A673 (cell line): Measurements from ENCODE around the gene YOD1. TPM values are rescaled to one million over a fixed set of nuclear protein-coding genes. Genes with fewer than 3 reads are reported as not detected.
A peak's percentile ranks its signal among the peaks of the same experiment; 100 is the strongest.

Source experiments
- BruUV-seq: library from RNA; stranded (reverse); fragments of 400-500 nt; replicated peaks from 2 replicates; lab custom pipeline; 2021; lab: Mats Ljungman, UMichigan
- CTCF ChIA-PET: fragments of 300-600 bp; sonication (Branson Sonifier 250); formaldehyde crosslinking; loops from one replicate; lab custom pipeline; 2022; ENCODE audit warnings: antibody characterized with exemption; lab: Charles Lee
- POLR2A ChIA-PET: fragments of 300-600 bp; sonication (Branson Sonifier 250); formaldehyde crosslinking; loops from one replicate; lab custom pipeline; 2022; ENCODE audit warnings: antibody characterized with exemption; ENCODE audit not compliant: low non-redundant PET; lab: Charles Lee
- DNase-seq: peaks from one replicate; pipeline ENCODE4 v3.0.0-alpha.2; 2015; ENCODE audit warnings: low spot score
- H3K27ac ChIP-seq: fragments of 200-600 bp; sonication (generic); 2 replicates; pipeline ENCODE4 v1.5.1; 2016; ENCODE audit warnings: mixed run types, low read depth, mild to moderate bottlenecking, mixed read lengths, antibody characterized with exemption, low read length; ENCODE audit not compliant: poor library complexity, severe bottlenecking
- H3K27me3 ChIP-seq: fragments of 200-600 bp; sonication (generic); replicated peaks from 2 replicates; pipeline ENCODE4 v1.6.1; 2017; ENCODE audit warnings: mixed run types, low read depth, mild to moderate bottlenecking, mixed read lengths, antibody characterized with exemption, low read length; ENCODE audit not compliant: insufficient read depth, poor library complexity
- H3K36me3 ChIP-seq: fragments of 200-600 bp; sonication (generic); 2 replicates; pipeline ENCODE4 v1.6.1; 2016; ENCODE audit warnings: mixed run types, mild to moderate bottlenecking, mixed read lengths, antibody characterized with exemption, low read length; ENCODE audit not compliant: insufficient read depth, poor library complexity, severe bottlenecking
- H3K4me1 ChIP-seq: fragments of 200-600 bp; sonication (generic); 2 replicates; pipeline ENCODE4 v1.6.1; 2017; ENCODE audit warnings: mixed run types, mild to moderate bottlenecking, mixed read lengths, antibody characterized with exemption, low read length; ENCODE audit not compliant: insufficient read depth, poor library complexity, severe bottlenecking
- H3K4me3 ChIP-seq: fragments of 200-600 bp; sonication (generic); 2 replicates; pipeline ENCODE4 v1.5.1; 2016; ENCODE audit warnings: low read depth, mixed run types, mild to moderate bottlenecking, mixed read lengths, low read length; ENCODE audit not compliant: poor library complexity, severe bottlenecking
- H3K9me3 ChIP-seq: fragments of 200-600 bp; sonication (generic); 2 replicates; pipeline ENCODE4 v1.6.1; 2016; ENCODE audit warnings: mixed run types, low read depth, mild to moderate bottlenecking, mixed read lengths, antibody characterized with exemption, low read length; ENCODE audit not compliant: poor library complexity, severe bottlenecking
- CTCF ChIP-seq: fragments of 300-800, 200-600 bp; sonication (generic); conservative IDR thresholded peaks from 2 replicates; pipeline ENCODE4 v1.5.1; 2017; ENCODE audit warnings: low read depth, mild to moderate bottlenecking, antibody characterized with exemption, low read length, moderate library complexity, mixed read lengths
- EZH2 ChIP-seq: fragments of 200-600 bp; sonication (generic); IDR thresholded peaks from 2 replicates; pipeline ENCODE4 v1.6.1; 2017; ENCODE audit warnings: borderline replicate concordance, low read depth, mild to moderate bottlenecking, mixed read lengths, antibody characterized with exemption, low read length; ENCODE audit not compliant: poor library complexity, severe bottlenecking
- intact Hi-C: fragments of 100-400 bp; cut with micrococcal nuclease; formaldehyde crosslinking; loops from one replicate; pipeline ENCODE4 v1.10.0; 2022; ENCODE audit not compliant: unreplicated experiment
- total RNA-seq: library from RNA; stranded (reverse); gene quantifications from 2 replicates; pipeline ENCODE4 v1.2.3, GENCODE V29; 2021

YOD1 gene
- total RNA-seq, 1 experiment from 2014 or later: 12.6 TPM

DNA sequence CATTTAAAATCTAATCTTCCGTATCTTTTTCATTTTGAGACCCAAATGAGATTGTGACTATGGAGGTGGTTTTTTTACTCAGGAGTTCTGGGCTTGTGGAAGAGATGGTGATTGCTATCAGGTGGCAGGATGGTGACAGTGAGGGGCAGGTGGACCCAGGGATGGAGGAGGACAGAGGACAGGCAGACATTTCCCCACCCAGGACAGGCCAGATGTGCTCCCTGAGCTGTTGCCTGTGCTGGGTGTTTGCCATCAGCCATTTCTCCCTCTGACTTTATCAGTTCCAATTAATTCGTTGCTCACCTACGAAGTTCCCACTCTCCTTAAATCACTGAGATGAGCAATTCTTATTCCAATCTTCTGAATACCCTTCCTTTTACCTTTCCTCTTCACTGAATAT, 44.9 kb downstream of the YOD1 start:
- no TSS peak for BruUV-seq
- H3K36me3 ChIP-seq: no peaks in the 10 kb centered on the region
- H3K4me3 ChIP-seq: no peak overlapping the region
- no peak for TF ChIP-seq CTCF
- TF ChIP-seq EZH2: no peak
- ChIA-PET POLR2A (no interaction called here), CTCF (no interaction called here)
- no peaks in the 10 kb centered on the region for H3K4me1 ChIP-seq
- no peak for DNase-seq
- intact Hi-C loops: no loop called here
- H3K9me3 ChIP-seq: no peaks in the 10 kb centered on the region
- H3K27me3 ChIP-seq: peaks cover 4% of the 10 kb centered on the region
- H3K27ac ChIP-seq: no peak overlapping the region

DNA sequence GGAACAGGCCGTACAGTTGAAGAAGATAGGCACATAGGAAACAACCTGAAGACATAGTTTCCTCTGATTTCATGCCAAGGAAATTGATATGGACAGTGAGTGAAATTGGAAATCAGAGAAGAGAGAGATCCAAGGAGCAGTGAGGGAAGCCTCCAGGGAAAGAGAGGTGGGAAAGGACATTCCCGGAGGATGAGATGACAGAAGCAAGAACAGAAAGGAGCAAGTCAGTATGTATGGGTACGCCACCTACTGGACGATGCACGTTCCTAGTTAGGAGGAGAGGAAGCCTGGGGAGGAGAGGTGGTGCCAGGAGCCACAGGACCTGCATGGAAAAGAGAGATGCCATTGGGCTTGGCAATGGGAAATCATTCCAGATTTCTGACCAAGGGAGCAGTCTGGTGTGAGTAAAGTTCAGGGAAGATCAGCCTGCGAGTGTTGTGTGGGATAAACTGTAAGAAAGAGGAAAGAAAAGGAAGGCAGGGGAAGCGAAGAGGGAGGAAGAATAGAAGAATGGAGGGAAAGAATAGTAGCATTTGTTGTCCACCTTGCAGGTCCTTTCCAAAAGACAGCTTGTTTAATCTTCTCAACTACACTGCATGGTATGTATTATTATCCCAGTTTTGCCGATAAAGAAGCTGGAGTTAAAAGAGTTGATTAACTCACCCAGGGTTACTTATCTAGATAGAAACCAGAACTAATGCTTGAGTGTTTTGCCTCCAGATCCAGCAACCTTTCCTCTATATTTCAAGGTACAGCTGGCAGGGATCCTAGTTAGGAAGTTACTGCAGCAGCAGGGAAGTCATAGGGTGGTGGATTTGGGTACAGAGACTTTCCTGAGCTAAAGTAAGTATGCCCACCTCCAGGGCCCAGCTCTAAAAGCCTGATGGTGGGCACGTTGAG, 45.8 kb downstream of the YOD1 start:
- TF ChIP-seq EZH2 (no peak), CTCF (peak; percentile 86)
- POLR2A ChIA-PET: no interaction called here
- DNase-seq: peak; percentile 72
- Histone ChIP-seq H3K4me3 (no peak overlapping the region), H3K9me3 (no peaks in the 10 kb centered on the region), H3K27me3 (no peaks in the 10 kb centered on the region), H3K36me3 (no peaks in the 10 kb centered on the region), H3K4me1 (no peaks in the 10 kb centered on the region), H3K27ac (no peak overlapping the region)
- intact Hi-C loops: no loop called here
- BruUV-seq: no TSS peak
- CTCF ChIA-PET: no interaction called here

GRCh38 chr1:207003210-207003609, 47.8 kb downstream of the YOD1 start:
- TF ChIP-seq CTCF: no peak
- no peak for TF ChIP-seq EZH2
- no peak overlapping the region for H3K27ac ChIP-seq
- CTCF ChIA-PET: no interaction called here
- DNase-seq: no peak
- intact Hi-C loops: no loop called here
- peaks cover 15% of the 10 kb centered on the region for H3K27me3 ChIP-seq
- no TSS peak for BruUV-seq
- H3K4me3 ChIP-seq: no peak overlapping the region
- H3K9me3 ChIP-seq: no peaks in the 10 kb centered on the region
- POLR2A ChIA-PET: no interaction called here
- no peaks in the 10 kb centered on the region for H3K36me3 ChIP-seq
- no peaks in the 10 kb centered on the region for H3K4me1 ChIP-seq
